GM12878 (cell line): ENCODE results near the gene CLN6.

Source experiments
- CTCF ChIP-seq, 3 experiments: IDR thresholded peaks in 2 of 3; conservative IDR thresholded peaks in 1 of 3; 2 replicates each; pipeline ENCODE4 v1.5.1; 2011; ENCODE audit warnings: low read depth in 3 of 3, low read length in 3 of 3, mild to moderate bottlenecking in 3 of 3, control low read depth in 2 of 3, moderate library complexity in 2 of 3, inconsistent platforms in 1 of 3, mixed read lengths in 1 of 3; ENCODE audit not compliant: control insufficient read depth in 2 of 3, insufficient read depth in 1 of 3; ENCODE audit errors: extremely low read depth in 1 of 3
- HDGF ChIP-seq: fragments of 450-650 bp; IDR thresholded peaks from 2 replicates; pipeline ENCODE4 v1.6.1; 2016; ENCODE audit warnings: antibody characterized with exemption
- IRF3 ChIP-seq: fragments of 450-650 bp; IDR thresholded peaks from 2 replicates; pipeline ENCODE4 v1.6.1; 2014; ENCODE audit warnings: mild to moderate bottlenecking
- MAX ChIP-seq: IDR thresholded peaks from 2 replicates; pipeline ENCODE4 v1.6.1; 2012; ENCODE audit warnings: low read depth, low read length, improper control_type of control experiment
- MTA3 ChIP-seq: IDR thresholded peaks from 2 replicates; pipeline ENCODE4 v1.6.1; 2012; ENCODE audit warnings: low read length, inconsistent platforms, borderline replicate concordance
- PML ChIP-seq: IDR thresholded peaks from 2 replicates; pipeline ENCODE4 v1.6.1; 2012; ENCODE audit warnings: low read length, inconsistent platforms
- POLR2A ChIP-seq: IDR thresholded peaks from 2 replicates; pipeline ENCODE4 v1.6.1; 2011; ENCODE audit warnings: low read depth, mild to moderate bottlenecking, low read length
- POLR2AphosphoS5 ChIP-seq: IDR thresholded peaks from 2 replicates; pipeline ENCODE4 v1.6.1; 2011; ENCODE audit warnings: mild to moderate bottlenecking, low read length, inconsistent platforms
- ZBTB40 ChIP-seq: fragments of 450-650 bp; IDR thresholded peaks from 2 replicates; pipeline ENCODE4 v1.6.1; 2016; ENCODE audit warnings: mild to moderate bottlenecking, moderate library complexity, borderline replicate concordance
- ZNF274 ChIP-seq: IDR thresholded peaks from one replicate; pipeline ENCODE4 v1.8.0; 2011; ENCODE audit not compliant: insufficient read length, insufficient read depth

- TF ChIP-seq ZNF274 (no peak), POLR2AphosphoS5 (peak; percentile 24; the same call in 1 of the 2 replicates), CTCF (IDR thresholded peaks at IDR 0.05 in 2 of 3, conservative IDR thresholded peaks at IDR 0.05 in 1 of 3; ENCODE audit: control insufficient read depth in 2 of 3, extremely low read depth in 1 of 3, insufficient read depth in 1 of 3, low read depth in 3 of 3, low read length in 3 of 3) (no peak), HDGF (no peak), POLR2A (peak; percentile 46), PML (no peak; the same call in 1 of the 2 replicates), MAX (no peak), MTA3 (no peak), ZBTB40 (no peak), IRF3 (no peak)
These were observed 36.6 kb downstream of the CLN6 start for GRCh38 chr15:68192804-68193486.
